Muscle of leg (tissue), 16 donors: ENCODE data around the gene CDC42BPG. TPM values are rescaled to one million over a fixed set of nuclear protein-coding genes. Genes with fewer than 3 reads are reported as not detected.

Experiments
- DNase-seq: peaks from one replicate; pipeline ENCODE4 v3.0.0; 2013
- H3K27ac ChIP-seq: one replicate; pipeline ENCODE4 v1.5.1; 2013; ENCODE audit warnings: mild to moderate bottlenecking, low read length, control low read depth
- H3K27me3 ChIP-seq: one replicate; pipeline ENCODE4 v1.6.1; 2013; ENCODE audit warnings: low read length; ENCODE audit not compliant: control insufficient read depth, insufficient read depth
- H3K36me3 ChIP-seq: one replicate; pipeline ENCODE4 v1.6.1; 2013; ENCODE audit warnings: low read length; ENCODE audit not compliant: control insufficient read depth, insufficient read depth
- H3K4me1 ChIP-seq: one replicate; pipeline ENCODE4 v1.6.1; 2013; ENCODE audit warnings: low read length; ENCODE audit not compliant: control insufficient read depth, insufficient read depth
- H3K4me3 ChIP-seq: one replicate; pipeline ENCODE4 v1.5.1; 2013; ENCODE audit warnings: low read length, control low read depth
- H3K9me3 ChIP-seq: replicated peaks from 2 replicates; pipeline ENCODE4 v1.6.1; 2013; ENCODE audit warnings: low read depth, low read length; ENCODE audit not compliant: control insufficient read depth
- WGBS: methylation state at CpG from one replicate; pipeline ENCODE4 v1.1.5; 2013; ENCODE audit warnings: missing lambda C conversion rate; ENCODE audit not compliant: insufficient coverage; 5-methylcytosine and 5-hydroxymethylcytosine counted together
- long read RNA-seq, 11 donors: transcript quantifications; one replicate each; lab custom pipeline, GENCODE V29; 2026
- polyA plus RNA-seq, 8 donors: library from polyadenylated mRNA; unstranded; fragments of 120-200 nt; gene quantifications; one replicate each; pipeline versions ENCODE4 v1.2.1 to v1.2.3, GENCODE V29; 2013; ENCODE audit warnings: inconsistent platforms in 1 of 8, low replicate concordance in 1 of 8; ENCODE audit not compliant: insufficient read length in 8 of 8, insufficient read depth in 1 of 8
- total RNA-seq: library from RNA; stranded (reverse); fragments of 120-200 nt; gene quantifications from one replicate; pipeline ENCODE4 v1.2.4, GENCODE V29; 2013

Gene CDC42BPG, protein sequence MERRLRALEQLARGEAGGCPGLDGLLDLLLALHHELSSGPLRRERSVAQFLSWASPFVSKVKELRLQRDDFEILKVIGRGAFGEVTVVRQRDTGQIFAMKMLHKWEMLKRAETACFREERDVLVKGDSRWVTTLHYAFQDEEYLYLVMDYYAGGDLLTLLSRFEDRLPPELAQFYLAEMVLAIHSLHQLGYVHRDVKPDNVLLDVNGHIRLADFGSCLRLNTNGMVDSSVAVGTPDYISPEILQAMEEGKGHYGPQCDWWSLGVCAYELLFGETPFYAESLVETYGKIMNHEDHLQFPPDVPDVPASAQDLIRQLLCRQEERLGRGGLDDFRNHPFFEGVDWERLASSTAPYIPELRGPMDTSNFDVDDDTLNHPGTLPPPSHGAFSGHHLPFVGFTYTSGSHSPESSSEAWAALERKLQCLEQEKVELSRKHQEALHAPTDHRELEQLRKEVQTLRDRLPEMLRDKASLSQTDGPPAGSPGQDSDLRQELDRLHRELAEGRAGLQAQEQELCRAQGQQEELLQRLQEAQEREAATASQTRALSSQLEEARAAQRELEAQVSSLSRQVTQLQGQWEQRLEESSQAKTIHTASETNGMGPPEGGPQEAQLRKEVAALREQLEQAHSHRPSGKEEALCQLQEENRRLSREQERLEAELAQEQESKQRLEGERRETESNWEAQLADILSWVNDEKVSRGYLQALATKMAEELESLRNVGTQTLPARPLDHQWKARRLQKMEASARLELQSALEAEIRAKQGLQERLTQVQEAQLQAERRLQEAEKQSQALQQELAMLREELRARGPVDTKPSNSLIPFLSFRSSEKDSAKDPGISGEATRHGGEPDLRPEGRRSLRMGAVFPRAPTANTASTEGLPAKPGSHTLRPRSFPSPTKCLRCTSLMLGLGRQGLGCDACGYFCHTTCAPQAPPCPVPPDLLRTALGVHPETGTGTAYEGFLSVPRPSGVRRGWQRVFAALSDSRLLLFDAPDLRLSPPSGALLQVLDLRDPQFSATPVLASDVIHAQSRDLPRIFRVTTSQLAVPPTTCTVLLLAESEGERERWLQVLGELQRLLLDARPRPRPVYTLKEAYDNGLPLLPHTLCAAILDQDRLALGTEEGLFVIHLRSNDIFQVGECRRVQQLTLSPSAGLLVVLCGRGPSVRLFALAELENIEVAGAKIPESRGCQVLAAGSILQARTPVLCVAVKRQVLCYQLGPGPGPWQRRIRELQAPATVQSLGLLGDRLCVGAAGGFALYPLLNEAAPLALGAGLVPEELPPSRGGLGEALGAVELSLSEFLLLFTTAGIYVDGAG (N-terminal part only)
- total RNA-seq (0.35 TPM), polyA plus RNA-seq (1 to 10 TPM in 3 of 8 donors, under 1 TPM in 5; 0.56 to 2.3 (median 0.96) TPM)
- long read RNA-seq, donor 1 = 0 reads
- long read RNA-seq, donor 2 = 0 reads
- long read RNA-seq, donor 3 = 0 reads
- long read RNA-seq, donor 4 = 0 reads
- long read RNA-seq, donor 5 = 0 reads
- long read RNA-seq, donor 6 = 0 reads
- long read RNA-seq, donor 7 = 0 reads
- long read RNA-seq, donor 8 = 0 reads
- long read RNA-seq, donor 9 = 0 reads
- long read RNA-seq, donor 10 = 0 reads
- long read RNA-seq, donor 11 = 0 reads

DNA sequence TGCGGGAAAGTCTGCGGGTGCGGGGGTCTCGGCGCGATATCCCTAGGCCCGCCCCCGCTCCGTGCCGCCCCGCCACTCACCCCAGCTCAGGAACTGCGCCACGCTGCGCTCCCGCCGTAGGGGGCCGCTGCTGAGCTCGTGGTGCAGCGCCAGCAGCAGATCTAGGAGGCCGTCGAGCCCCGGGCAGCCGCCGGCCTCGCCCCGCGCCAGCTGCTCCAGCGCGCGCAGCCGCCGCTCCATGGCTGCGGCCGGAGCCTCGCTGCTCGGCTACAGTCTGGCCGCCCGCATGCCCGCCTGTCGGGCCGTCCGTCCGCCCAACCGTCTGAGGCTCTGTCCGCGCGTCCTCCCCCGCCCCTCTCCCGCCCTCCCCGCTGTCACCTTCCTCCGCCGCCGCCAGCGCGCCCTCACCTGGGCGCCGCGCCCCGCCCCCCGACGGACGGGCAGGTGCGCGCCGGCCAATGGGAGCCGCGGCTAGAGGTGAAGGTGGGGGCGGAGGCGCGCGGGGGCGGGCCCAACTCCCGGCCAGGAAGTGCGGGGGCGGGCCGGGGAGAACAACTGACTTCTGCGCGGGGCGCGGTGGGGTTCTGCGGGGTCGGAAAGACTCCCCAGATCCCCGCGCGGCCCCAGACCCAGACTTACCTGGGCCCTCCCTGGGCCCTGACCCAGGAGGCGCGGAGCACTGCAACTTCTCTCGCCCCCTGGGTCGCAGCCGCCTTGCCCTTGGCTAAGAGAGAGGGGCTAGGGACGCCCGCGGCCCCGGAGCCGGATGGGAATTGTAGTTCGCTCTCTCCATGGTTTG, at the start of gene CDC42BPG:
TSS of gene CDC42BPG (minus strand) at position 324 of the 799 bp plus-strand sequence. CDS start at position 240, 84 bp downstream.
- peak; percentile 78 for DNase-seq
- Histone ChIP-seq H3K27me3 (no peaks in the 10 kb centered on the region), H3K36me3 (no peaks in the 10 kb centered on the region), H3K4me1 (peaks cover 33% of the 10 kb centered on the region), H3K27ac (no peak within 1 kb of the TSS), H3K9me3 (no peaks in the 10 kb centered on the region), H3K4me3 (peak within 1 kb of the TSS; percentile 38)
- WGBS = 1% methylated on average over 79 of the region's 96 CpGs

DNA sequence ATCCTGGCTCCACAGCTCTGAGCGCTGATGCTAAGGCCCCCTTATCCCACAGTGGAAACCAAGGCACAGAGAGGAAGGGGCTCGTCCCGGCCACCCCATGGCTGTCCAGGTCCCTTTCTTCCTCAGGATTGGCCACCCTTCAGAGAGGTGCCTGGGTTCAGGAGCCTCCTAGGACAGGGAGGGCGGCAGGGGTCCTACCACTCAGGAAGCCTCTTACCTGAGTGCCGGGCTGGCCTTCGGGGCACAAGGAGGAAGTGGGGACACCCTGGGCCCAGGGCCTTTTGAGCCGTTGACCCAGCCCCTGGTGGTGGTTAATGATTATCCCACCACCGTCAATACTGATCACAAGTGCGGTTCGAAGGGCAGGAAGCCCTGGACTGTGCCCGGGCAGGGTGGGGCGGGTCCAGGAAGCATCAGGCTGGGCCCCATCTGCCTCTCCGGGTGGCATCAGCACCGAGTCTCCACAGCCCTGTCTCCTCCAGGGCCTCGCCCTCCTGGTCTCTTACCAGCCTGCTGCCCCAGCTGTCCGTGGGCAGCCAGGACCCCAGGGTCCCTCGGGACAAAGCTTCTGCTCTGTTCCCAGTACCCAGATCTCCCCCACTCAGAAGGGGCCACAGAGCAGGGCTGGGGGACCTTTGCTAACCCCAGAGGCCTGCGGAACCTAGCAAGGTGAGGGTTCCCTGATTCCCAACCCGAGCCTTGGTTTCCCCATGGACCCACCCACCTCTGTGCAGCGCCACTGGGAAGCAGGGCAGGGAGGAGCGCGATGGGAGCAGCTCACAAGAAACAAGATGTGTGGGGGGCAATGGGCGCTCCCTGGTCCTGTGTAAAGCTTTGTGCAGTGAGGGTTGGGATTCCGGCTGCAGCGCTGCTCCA, 49.0 kb upstream of the CDC42BPG start:
- H3K36me3 ChIP-seq = peaks cover 28% of the 10 kb centered on the region
- no peak for DNase-seq
- H3K4me3 ChIP-seq = no peak overlapping the region
- peaks cover 17% of the 10 kb centered on the region for H3K4me1 ChIP-seq
- no peak overlapping the region for H3K27ac ChIP-seq
- 77% methylated on average over 11 of the region's 25 CpGs for WGBS
- H3K9me3 ChIP-seq = no peaks in the 10 kb centered on the region
- H3K27me3 ChIP-seq = no peaks in the 10 kb centered on the region

DNA sequence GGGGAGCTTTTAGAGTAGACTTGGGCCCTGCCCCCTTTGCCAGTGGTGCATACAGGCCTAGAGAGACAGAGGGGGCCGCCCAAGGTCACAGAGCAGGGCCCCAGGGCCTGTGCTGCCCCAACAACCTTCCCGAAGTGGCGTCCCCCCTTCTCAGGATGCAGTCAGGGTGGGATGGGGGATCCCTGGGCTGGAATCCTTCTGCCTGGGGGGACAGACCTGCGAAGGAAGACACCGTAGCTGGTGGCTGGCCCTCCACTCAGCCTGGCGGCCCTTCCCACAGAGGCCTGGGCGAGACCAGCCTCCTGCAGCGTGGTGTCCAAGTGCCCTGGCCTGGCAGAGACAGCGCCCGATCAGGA, 48.4 kb upstream of the CDC42BPG start:
- H3K9me3 ChIP-seq = no peaks in the 10 kb centered on the region
- no peak overlapping the region for H3K4me3 ChIP-seq
- WGBS = 89% methylated on average over 6 of the region's 10 CpGs
- DNase-seq = no peak
- H3K4me1 ChIP-seq = peaks cover 23% of the 10 kb centered on the region
- H3K36me3 ChIP-seq = peaks cover 22% of the 10 kb centered on the region
- H3K27me3 ChIP-seq = no peaks in the 10 kb centered on the region
- H3K27ac ChIP-seq = no peak overlapping the region

DNA sequence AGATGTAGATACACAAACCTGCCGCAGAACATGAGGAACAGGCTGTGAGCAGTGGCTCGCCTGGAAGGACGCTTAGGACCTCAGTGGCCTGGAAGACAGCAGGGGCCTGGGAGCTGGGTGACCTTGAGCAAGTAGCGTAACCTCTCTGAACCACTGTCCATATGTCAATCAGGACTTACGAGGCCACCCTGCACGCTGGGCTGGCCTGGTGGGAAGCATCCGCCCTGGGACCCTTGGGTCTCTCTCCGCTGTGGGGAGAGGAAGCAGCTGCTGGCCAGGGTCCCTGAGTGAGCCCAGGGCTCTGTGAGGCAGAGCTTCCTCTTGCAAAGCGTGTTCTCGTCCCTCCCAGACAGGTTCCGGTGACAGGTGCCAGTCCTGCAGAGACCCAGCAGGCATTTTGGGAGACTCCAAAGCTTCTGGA, 48.0 kb upstream of the CDC42BPG start:
- 79% methylated on average over 7 of the region's 11 CpGs for WGBS
- no peak for DNase-seq
- H3K4me1 ChIP-seq = peaks cover 25% of the 10 kb centered on the region
- no peaks in the 10 kb centered on the region for H3K27me3 ChIP-seq
- peaks cover 18% of the 10 kb centered on the region for H3K36me3 ChIP-seq
- H3K27ac ChIP-seq = no peak overlapping the region
- no peak overlapping the region for H3K4me3 ChIP-seq
- no peaks in the 10 kb centered on the region for H3K9me3 ChIP-seq

DNA sequence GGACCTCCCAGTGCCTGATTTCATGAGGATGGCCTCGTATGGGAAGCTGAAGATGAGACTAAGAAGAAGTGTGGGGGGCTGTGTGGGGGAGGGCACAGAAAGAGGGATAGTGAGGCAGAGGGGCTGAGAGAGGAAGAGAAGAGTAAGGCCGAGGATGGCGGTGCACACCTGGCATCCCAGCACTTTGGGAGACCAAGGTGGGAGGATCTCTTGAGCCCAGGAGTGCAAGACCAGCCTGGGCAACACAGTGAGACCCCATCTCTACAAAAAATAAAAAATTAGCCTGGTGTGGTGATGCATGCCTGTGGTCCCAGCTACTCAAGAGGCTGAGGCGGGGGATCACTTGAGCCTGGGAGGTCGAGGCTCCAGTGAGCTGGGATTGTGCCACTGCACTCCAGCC, 47.4 kb upstream of the CDC42BPG start:
- Histone ChIP-seq H3K4me3 (no peak overlapping the region), H3K36me3 (peaks cover 13% of the 10 kb centered on the region), H3K4me1 (peaks cover 25% of the 10 kb centered on the region), H3K27ac (no peak overlapping the region), H3K27me3 (no peaks in the 10 kb centered on the region), H3K9me3 (no peaks in the 10 kb centered on the region)
- DNase-seq = no peak
- WGBS = 8% methylated on average over 1 of the region's 5 CpGs

DNA sequence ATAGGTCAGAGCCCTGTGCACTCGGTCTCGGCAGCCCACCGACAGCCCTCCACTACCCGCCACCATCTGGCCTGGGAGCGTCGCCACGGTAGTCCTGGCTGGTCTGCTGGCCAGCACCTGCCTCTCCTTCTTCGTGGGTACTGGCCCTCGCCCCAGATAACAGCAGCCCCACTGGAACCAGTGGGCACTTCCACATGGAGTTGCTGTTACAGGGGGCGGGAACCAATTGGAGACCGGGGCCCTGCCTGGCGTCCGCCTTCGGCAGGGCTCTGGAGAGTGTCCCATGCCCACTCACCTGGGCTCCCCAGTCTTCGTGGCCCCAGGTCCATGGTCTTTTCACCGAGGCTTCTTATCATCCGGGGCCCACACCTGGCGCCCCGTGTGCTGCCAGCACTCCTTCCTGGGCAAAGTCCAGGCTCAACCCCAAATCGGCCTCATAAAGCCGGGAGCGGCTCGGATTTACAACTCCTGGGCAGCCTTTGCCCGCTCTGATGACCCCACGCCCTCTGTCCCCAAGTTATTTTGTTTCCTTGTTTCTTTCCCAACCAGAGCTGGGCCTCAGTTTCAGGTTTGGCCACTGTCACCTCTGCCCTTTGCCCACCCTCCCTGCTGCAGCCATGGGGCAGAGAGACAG, 46.9 kb upstream of the CDC42BPG start:
- no peaks in the 10 kb centered on the region for H3K27me3 ChIP-seq
- WGBS = 86% methylated on average over 18 of the region's 25 CpGs
- H3K36me3 ChIP-seq = peaks cover 8% of the 10 kb centered on the region
- H3K4me3 ChIP-seq = no peak overlapping the region
- no peaks in the 10 kb centered on the region for H3K9me3 ChIP-seq
- no peak for DNase-seq
- H3K4me1 ChIP-seq = peaks cover 25% of the 10 kb centered on the region
- no peak overlapping the region for H3K27ac ChIP-seq

DNA sequence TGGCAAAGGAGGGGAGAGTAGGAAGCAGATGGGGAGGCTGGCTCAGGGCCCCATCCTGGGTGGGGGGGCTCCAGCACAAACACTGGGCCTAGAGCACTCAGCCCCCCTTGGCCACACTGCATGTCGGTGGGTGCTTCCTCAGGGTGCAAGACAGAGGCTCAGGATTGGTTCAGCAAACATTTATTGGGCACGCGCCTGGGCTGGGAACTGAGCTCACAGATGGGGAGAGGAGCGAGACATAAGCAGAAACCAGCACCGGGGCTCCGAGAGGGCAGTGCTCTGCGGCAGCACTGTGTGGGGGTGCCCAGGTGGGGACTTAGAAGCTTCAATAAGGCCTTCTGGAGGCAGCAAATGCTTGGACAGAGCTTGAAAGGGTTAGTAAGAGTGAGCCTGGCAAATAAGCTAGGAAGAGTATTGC, 46.1 kb upstream of the CDC42BPG start:
- peaks cover 25% of the 10 kb centered on the region for H3K4me1 ChIP-seq
- DNase-seq = no peak
- no peak overlapping the region for H3K4me3 ChIP-seq
- no peak overlapping the region for H3K27ac ChIP-seq
- H3K9me3 ChIP-seq = no peaks in the 10 kb centered on the region
- H3K27me3 ChIP-seq = no peaks in the 10 kb centered on the region
- WGBS = 80% methylated on average over 7 of the region's 7 CpGs
- peaks cover 6% of the 10 kb centered on the region for H3K36me3 ChIP-seq
